GM12878 (cell line): ENCODE measurements around the gene TYROBP.

ENCODE experiments used
- BRCA1 ChIP-seq: IDR thresholded peaks from 2 replicates; pipeline ENCODE4 v1.6.1; 2011; ENCODE audit warnings: low read depth, low read length, improper control_type of control experiment
- EZH2 ChIP-seq: IDR thresholded peaks from 2 replicates; pipeline ENCODE4 v1.6.1; 2012; ENCODE audit warnings: low read depth, mild to moderate bottlenecking, control low read depth, inconsistent platforms, low read length, borderline replicate concordance; ENCODE audit not compliant: control insufficient read depth
- HDGF ChIP-seq: fragments of 450-650 bp; IDR thresholded peaks from 2 replicates; pipeline ENCODE4 v1.6.1; 2016; ENCODE audit warnings: antibody characterized with exemption
- MEF2A ChIP-seq: IDR thresholded peaks from 2 replicates; pipeline ENCODE4 v1.6.1; 2011; ENCODE audit warnings: low read depth, mild to moderate bottlenecking, low read length, moderate library complexity; ENCODE audit not compliant: insufficient read depth
- RELA ChIP-seq: fragments of 450-650 bp; IDR thresholded peaks from 2 replicates; pipeline ENCODE4 v1.8.0; 2014; ENCODE audit warnings: borderline replicate concordance; ENCODE audit not compliant: partially characterized antibody
- RFX5 ChIP-seq: IDR thresholded peaks from 2 replicates; pipeline ENCODE4 v1.6.1; 2011; ENCODE audit warnings: low read depth, low read length, improper control_type of control experiment
- SREBF1 ChIP-seq: IDR thresholded peaks from 2 replicates; pipeline ENCODE4 v1.6.1; 2012; ENCODE audit warnings: mild to moderate bottlenecking, low read length
- YY1 ChIP-seq: IDR thresholded peaks from 2 replicates; pipeline ENCODE4 v1.6.1; 2011; ENCODE audit warnings: low read depth, mild to moderate bottlenecking, low read length
- TF ChIP-seq, protein P1 (sequence below): fragments of 450-650 bp; IDR thresholded peaks from 2 replicates; pipeline ENCODE4 v1.6.1; 2014; ENCODE audit warnings: mild to moderate bottlenecking
- TF ChIP-seq, protein P2 (sequence below), 3 experiments: IDR thresholded peaks in 2 of 3; conservative IDR thresholded peaks in 1 of 3; 2 replicates each; pipeline ENCODE4 v1.5.1; 2011; ENCODE audit warnings: low read depth in 3 of 3, low read length in 3 of 3, mild to moderate bottlenecking in 3 of 3, control low read depth in 2 of 3, moderate library complexity in 2 of 3, inconsistent platforms in 1 of 3, mixed read lengths in 1 of 3; ENCODE audit not compliant: control insufficient read depth in 2 of 3, insufficient read depth in 1 of 3; ENCODE audit errors: extremely low read depth in 1 of 3
- TF ChIP-seq, protein P3 (sequence below): IDR thresholded peaks from 2 replicates; pipeline ENCODE4 v1.6.1; 2011; ENCODE audit warnings: low read depth, low read length, improper control_type of control experiment, borderline replicate concordance
- TF ChIP-seq, protein P4 (sequence below): IDR thresholded peaks from 2 replicates; pipeline ENCODE4 v1.6.1; 2011; ENCODE audit warnings: mild to moderate bottlenecking, low read depth, low read length, moderate library complexity; ENCODE audit not compliant: insufficient replicate concordance

DNA sequence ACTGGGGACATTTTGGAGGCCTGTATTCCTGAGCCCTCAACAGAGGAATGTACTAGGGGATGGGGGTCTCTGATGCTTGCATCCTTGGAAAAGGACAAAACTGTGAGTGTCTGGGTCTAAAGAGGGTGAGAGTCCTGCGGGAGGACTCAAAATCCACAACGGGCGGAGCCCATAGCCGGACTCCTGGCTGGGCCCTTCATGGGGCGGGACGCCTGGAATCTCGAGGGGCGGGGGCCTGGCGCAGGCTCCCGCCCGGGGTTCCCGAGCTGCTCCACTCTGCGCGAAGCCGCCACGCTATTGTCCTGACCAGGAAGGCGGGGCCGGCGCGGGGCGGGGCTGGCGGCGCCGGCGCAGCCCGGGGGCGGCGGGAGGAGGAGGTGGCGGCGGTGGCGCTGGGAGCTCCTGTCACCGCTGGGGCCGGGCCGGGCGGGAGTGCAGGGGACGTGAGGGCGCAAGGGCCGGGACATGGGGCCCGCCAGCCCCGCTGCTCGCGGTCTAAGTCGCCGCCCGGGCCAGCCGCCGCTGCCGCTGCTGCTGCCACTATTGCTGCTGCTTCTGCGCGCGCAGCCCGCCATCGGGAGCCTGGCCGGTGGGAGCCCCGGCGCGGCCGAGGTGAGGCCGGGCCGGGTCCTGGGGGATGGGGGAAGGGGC, 39.8 kb downstream of the TYROBP start, which contains the start of gene APLP1:
- TF ChIP-seq, protein P1, sequence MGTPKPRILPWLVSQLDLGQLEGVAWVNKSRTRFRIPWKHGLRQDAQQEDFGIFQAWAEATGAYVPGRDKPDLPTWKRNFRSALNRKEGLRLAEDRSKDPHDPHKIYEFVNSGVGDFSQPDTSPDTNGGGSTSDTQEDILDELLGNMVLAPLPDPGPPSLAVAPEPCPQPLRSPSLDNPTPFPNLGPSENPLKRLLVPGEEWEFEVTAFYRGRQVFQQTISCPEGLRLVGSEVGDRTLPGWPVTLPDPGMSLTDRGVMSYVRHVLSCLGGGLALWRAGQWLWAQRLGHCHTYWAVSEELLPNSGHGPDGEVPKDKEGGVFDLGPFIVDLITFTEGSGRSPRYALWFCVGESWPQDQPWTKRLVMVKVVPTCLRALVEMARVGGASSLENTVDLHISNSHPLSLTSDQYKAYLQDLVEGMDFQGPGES = no peak
- TF ChIP-seq YY1 (no peak), RELA (no peak), EZH2 (no peak), BRCA1 (no peak), SREBF1 (no peak), HDGF (no peak), RFX5 (no peak), MEF2A (no peak)
- TF ChIP-seq, protein P2, sequence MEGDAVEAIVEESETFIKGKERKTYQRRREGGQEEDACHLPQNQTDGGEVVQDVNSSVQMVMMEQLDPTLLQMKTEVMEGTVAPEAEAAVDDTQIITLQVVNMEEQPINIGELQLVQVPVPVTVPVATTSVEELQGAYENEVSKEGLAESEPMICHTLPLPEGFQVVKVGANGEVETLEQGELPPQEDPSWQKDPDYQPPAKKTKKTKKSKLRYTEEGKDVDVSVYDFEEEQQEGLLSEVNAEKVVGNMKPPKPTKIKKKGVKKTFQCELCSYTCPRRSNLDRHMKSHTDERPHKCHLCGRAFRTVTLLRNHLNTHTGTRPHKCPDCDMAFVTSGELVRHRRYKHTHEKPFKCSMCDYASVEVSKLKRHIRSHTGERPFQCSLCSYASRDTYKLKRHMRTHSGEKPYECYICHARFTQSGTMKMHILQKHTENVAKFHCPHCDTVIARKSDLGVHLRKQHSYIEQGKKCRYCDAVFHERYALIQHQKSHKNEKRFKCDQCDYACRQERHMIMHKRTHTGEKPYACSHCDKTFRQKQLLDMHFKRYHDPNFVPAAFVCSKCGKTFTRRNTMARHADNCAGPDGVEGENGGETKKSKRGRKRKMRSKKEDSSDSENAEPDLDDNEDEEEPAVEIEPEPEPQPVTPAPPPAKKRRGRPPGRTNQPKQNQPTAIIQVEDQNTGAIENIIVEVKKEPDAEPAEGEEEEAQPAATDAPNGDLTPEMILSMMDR (IDR thresholded peaks at IDR 0.05 in 2 of 3, conservative IDR thresholded peaks at IDR 0.05 in 1 of 3; ENCODE audit: control insufficient read depth in 2 of 3, extremely low read depth in 1 of 3, insufficient read depth in 1 of 3, low read depth in 3 of 3, low read length in 3 of 3) = no peak
- TF ChIP-seq, protein P3, sequence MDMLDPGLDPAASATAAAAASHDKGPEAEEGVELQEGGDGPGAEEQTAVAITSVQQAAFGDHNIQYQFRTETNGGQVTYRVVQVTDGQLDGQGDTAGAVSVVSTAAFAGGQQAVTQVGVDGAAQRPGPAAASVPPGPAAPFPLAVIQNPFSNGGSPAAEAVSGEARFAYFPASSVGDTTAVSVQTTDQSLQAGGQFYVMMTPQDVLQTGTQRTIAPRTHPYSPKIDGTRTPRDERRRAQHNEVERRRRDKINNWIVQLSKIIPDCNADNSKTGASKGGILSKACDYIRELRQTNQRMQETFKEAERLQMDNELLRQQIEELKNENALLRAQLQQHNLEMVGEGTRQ = no peak
- TF ChIP-seq, protein P4, sequence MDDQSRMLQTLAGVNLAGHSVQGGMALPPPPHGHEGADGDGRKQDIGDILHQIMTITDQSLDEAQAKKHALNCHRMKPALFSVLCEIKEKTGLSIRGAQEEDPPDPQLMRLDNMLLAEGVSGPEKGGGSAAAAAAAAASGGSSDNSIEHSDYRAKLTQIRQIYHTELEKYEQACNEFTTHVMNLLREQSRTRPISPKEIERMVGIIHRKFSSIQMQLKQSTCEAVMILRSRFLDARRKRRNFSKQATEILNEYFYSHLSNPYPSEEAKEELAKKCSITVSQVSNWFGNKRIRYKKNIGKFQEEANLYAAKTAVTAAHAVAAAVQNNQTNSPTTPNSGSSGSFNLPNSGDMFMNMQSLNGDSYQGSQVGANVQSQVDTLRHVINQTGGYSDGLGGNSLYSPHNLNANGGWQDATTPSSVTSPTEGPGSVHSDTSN = no peak
